RWPE2 (cell line): ENCODE data around the gene MYBBP1A.
A peak's percentile ranks its signal among the peaks of the same experiment; 100 is the strongest.

ENCODE experiments used
- ATAC-seq: fragments of 200-7000 bp; cut with Tn5 transposase; 3 replicates; pipeline ENCODE4 v1.9.1; 2021; ENCODE audit warnings: low read depth
- DNase-seq: peaks from one replicate; pipeline ENCODE4 v3.0.0-alpha.2; 2020; ENCODE audit warnings: low spot score
- H3K27ac ChIP-seq: fragments of 450-650 bp; 2 replicates; pipeline ENCODE4 v1.5.1; 2017; ENCODE audit warnings: mild to moderate bottlenecking; ENCODE audit not compliant: poor library complexity, severe bottlenecking
- H3K27me3 ChIP-seq: fragments of 250-450 bp; sonication (Bioruptor Pico); 2 replicates; pipeline ENCODE4 v1.5.1; 2021; ENCODE audit warnings: mild to moderate bottlenecking, moderate library complexity; ENCODE audit not compliant: insufficient read depth, poor library complexity, severe bottlenecking
- H3K36me3 ChIP-seq: fragments of 250-450 bp; sonication (Bioruptor Pico); 2 replicates; pipeline ENCODE4 v1.5.1; 2020; ENCODE audit warnings: low read depth, mild to moderate bottlenecking, moderate library complexity
- H3K4me1 ChIP-seq: fragments of 250-450 bp; sonication (Bioruptor Pico); 2 replicates; pipeline ENCODE4 v1.5.1; 2021; ENCODE audit warnings: mild to moderate bottlenecking, moderate library complexity; ENCODE audit not compliant: insufficient read depth, poor library complexity, severe bottlenecking
- H3K4me3 ChIP-seq: fragments of 250-450 bp; sonication (Bioruptor Pico); 2 replicates; pipeline ENCODE4 v1.5.1; 2021; ENCODE audit warnings: mild to moderate bottlenecking, moderate library complexity; ENCODE audit not compliant: severe bottlenecking
- H3K9me3 ChIP-seq: fragments of 250-450 bp; sonication (Bioruptor Pico); 2 replicates; pipeline ENCODE4 v1.5.1; 2021; ENCODE audit warnings: mild to moderate bottlenecking, moderate library complexity; ENCODE audit not compliant: severe bottlenecking
- TF ChIP-seq, protein P1 (sequence below): fragments of 450-650 bp; IDR thresholded peaks from one replicate; pipeline ENCODE4 v1.5.1; 2017; ENCODE audit warnings: mild to moderate bottlenecking, moderate library complexity; ENCODE audit not compliant: poor library complexity, severe bottlenecking

The MYBBP1A gene

DNA sequence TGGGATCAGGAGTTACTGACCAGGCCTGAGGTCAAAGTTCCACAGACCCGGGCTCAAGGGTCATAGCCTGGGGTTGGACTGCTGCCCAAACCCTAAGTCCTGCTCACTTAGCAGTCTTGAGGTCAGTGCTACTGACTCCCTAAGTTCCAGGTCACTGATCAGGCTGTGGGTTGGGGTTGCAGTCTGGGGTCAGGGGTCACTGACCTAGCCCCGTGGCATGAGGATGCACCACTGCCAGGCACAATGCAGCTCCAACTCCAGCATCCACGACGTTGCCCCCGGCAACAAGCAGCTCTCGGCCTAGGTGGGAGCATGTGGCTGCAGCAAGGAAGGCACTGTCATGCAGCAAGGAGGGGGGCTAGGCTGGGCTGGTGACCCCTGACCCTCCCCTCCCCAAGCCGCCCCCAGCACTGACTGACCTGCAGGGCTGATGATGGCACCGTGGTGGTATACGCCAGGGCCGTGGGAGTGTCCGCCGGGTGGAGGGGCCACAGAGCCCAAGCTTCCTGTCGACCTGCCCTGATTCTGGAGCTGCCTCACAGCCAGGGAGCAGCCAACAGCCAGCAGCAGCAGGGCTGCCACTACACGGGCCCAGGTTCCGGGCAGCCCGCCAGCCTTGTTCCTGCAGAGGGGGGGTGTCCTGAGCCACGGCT, 4.1 kb upstream of the MYBBP1A start:
- DNase-seq, result peak; percentile 58
- TF ChIP-seq, protein P1, sequence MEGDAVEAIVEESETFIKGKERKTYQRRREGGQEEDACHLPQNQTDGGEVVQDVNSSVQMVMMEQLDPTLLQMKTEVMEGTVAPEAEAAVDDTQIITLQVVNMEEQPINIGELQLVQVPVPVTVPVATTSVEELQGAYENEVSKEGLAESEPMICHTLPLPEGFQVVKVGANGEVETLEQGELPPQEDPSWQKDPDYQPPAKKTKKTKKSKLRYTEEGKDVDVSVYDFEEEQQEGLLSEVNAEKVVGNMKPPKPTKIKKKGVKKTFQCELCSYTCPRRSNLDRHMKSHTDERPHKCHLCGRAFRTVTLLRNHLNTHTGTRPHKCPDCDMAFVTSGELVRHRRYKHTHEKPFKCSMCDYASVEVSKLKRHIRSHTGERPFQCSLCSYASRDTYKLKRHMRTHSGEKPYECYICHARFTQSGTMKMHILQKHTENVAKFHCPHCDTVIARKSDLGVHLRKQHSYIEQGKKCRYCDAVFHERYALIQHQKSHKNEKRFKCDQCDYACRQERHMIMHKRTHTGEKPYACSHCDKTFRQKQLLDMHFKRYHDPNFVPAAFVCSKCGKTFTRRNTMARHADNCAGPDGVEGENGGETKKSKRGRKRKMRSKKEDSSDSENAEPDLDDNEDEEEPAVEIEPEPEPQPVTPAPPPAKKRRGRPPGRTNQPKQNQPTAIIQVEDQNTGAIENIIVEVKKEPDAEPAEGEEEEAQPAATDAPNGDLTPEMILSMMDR, result no peak
- no peak overlapping the region for H3K4me3 ChIP-seq

DNA sequence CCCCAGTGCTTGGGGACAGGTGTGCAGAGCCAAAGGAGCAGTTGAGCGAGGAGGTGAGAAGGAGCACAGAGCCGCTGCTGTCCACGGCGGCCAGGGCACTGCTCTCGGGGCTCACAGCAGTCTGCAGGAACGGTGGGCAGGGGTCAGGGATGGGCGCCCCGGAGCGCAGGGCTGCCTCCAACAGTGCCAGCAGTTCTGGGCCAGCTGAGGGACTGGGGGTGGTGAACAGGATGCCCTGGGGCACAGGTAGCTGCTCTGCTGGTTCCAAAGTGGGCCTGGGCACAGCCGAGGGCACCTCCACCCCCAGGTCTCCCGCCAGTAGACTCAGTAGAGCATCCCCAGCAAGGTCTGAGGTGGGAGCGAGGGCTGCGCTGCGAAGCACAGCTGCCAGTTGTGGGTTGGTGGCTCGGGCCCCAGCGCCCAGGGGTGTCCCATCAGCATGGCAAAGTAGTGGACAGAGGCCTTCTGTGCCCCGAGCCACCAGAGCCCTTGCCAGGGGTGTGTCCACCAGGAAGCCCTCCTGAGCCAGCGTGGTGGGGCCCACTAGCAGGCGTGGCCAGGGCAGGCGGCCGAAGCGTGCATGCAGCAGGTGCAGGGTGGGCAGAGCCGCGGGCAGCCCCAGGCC, 3.3 kb upstream of the MYBBP1A start:
- ATAC-seq (no peak), DNase-seq (peak; percentile 51)
- TF ChIP-seq, protein P1, result no peak
- Histone ChIP-seq H3K4me1 (peaks cover 10% of the 10 kb centered on the region), H3K27me3 (no peaks in the 10 kb centered on the region), H3K4me3 (no peak overlapping the region), H3K36me3 (peaks cover 8% of the 10 kb centered on the region), H3K27ac (no peak overlapping the region), H3K9me3 (no peaks in the 10 kb centered on the region)

More for the DNA sequence above, 4.1 kb upstream of the MYBBP1A start:
- peaks cover 10% of the 10 kb centered on the region for H3K4me1 ChIP-seq
- no peak for ATAC-seq
- peaks cover under 1% of the 10 kb centered on the region; the same call in 1 of the 2 replicates for H3K36me3 ChIP-seq
- no peaks in the 10 kb centered on the region for H3K27me3 ChIP-seq
- H3K9me3 ChIP-seq, result no peaks in the 10 kb centered on the region
- no peak overlapping the region for H3K27ac ChIP-seq

DNA sequence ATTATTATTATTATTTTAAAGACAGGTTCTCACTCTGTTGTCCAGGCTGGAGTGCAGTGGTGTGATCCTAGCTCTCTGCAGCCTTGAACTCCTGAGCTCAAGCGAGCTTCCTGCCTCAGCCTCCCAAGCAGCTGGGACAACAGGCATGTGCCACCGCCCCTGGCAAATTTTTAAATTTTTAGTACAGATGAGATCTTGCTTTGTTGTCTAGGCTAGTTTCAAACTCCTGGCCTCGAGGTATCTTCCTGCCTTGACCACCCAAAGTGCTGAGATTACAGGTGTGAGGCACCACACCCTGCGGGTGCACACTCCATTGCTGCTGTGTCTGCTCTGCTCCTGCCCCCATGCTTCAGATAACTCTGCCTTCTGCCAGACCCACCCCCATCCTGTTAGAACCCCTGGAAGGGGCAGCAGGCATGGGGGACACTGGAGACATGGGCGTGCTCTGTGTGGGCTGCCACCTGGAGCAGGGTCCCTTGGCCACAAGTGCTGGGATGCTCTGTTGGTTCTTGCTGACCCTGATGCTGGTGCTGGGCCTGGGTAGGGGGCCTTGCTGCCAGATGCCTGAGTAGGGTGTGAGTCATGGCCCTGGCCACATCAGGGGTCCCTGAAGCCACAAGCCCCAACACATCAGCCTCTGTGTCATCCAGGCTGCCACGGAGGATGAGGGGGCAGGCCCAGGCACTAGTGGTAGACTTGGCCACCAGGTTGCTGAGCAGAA, 2.6 kb upstream of the MYBBP1A start:
- H3K27ac ChIP-seq, result no peak overlapping the region
- no peaks in the 10 kb centered on the region for H3K27me3 ChIP-seq
- peaks cover 10% of the 10 kb centered on the region for H3K4me1 ChIP-seq
- no peaks in the 10 kb centered on the region for H3K9me3 ChIP-seq
- TF ChIP-seq, protein P1, result no peak
- DNase-seq, result no peak
- ATAC-seq, result no peak
- peaks cover 15% of the 10 kb centered on the region for H3K36me3 ChIP-seq
- no peak overlapping the region for H3K4me3 ChIP-seq

DNA sequence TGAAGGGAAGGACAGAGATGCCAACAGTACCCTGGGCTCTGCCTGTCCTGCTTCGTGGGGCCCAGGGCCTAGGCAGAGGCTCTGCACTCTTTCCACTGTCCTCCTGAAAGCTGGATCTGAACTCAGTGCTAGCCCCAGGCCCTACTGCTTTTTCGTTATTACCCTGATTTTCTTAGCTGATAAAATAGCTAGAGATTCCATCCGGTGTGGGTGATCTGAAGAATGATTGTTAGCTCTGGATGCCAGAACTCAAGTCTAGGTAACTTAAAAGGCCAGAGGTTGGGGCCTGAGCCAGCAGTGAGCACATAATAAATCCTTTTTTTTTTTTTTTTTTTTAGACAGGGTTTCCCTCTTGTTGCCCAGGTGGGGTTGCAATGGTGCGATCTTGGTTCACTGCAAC, 1.8 kb upstream of the MYBBP1A start:
- ATAC-seq, result no peak
- Histone ChIP-seq H3K4me3 (no peak overlapping the region), H3K4me1 (peaks cover 5% of the 10 kb centered on the region), H3K9me3 (no peaks in the 10 kb centered on the region), H3K27me3 (no peaks in the 10 kb centered on the region), H3K27ac (no peak overlapping the region), H3K36me3 (peaks cover 23% of the 10 kb centered on the region)
- TF ChIP-seq, protein P1, result no peak
- DNase-seq, result no peak
